ENCODE results near the gene ABCD1.
"Not testable (repeated sequence)": the region's sequence is repeated elsewhere in the genome, so short reads cannot be mapped to it uniquely, and the experiment has no call there.

The ABCD1 gene

GRCh38 chrX:153744210-153745066 is 19.8 kb downstream of the ABCD1 start:
- DNase-seq (ENCODE audit: insufficient read length) (no peak), FAIRE-seq (no peak)
- TF ChIP-seq POLR2A (IDR thresholded peaks at IDR 0.05; ENCODE audit: low read depth, low read length) (no peak), POLR2AphosphoS5 (IDR thresholded peaks at IDR 0.05; ENCODE audit: low read depth, low read length) (no peak), TAF1 (IDR thresholded peaks at IDR 0.05; ENCODE audit: borderline replicate concordance, low read depth, low read length) (no peak)

- DNase-seq (ENCODE audit: insufficient read length); FAIRE-seq: not testable (repeated sequence)
Measured at GRCh38 chrX:153745067-153745433, 20.4 kb downstream of the ABCD1 start.

GRCh38 chrX:153746359-153746758 is 21.7 kb downstream of the ABCD1 start:
- TF ChIP-seq POLR2A (IDR thresholded peaks at IDR 0.05; ENCODE audit: low read depth, low read length) (no peak), TAF1 (IDR thresholded peaks at IDR 0.05; ENCODE audit: borderline replicate concordance, low read depth, low read length) (no peak), POLR2AphosphoS5 (IDR thresholded peaks at IDR 0.05; ENCODE audit: low read depth, low read length) (no peak)
- no peak for DNase-seq (ENCODE audit: insufficient read length)

GRCh38 chrX:153746991-153747390 is 22.3 kb downstream of the ABCD1 start:
- not testable (repeated sequence) for FAIRE-seq; DNase-seq (ENCODE audit: insufficient read length)

More at GRCh38 chrX:153746359-153746758, 21.7 kb downstream of the ABCD1 start:
- no peak for FAIRE-seq

- DNase-seq (ENCODE audit: insufficient read length); FAIRE-seq: not testable (repeated sequence)
Measured at GRCh38 chrX:153749017-153749416, 24.4 kb downstream of the ABCD1 start.

- FAIRE-seq (no peak), DNase-seq (ENCODE audit: insufficient read length) (no peak)
- TF ChIP-seq POLR2AphosphoS5 (IDR thresholded peaks at IDR 0.05; ENCODE audit: low read depth, low read length), result no peak
- TF ChIP-seq POLR2A (IDR thresholded peaks at IDR 0.05; ENCODE audit: low read depth, low read length), result no peak
Measured at GRCh38 chrX:153750127-153750774, 25.6 kb downstream of the ABCD1 start.

GRCh38 chrX:153755136-153755535 is 30.5 kb downstream of the ABCD1 start:
- DNase-seq (ENCODE audit: insufficient read length), result no peak
- FAIRE-seq, result no peak
- TF ChIP-seq POLR2AphosphoS5 (IDR thresholded peaks at IDR 0.05; ENCODE audit: low read depth, low read length) (no peak), POLR2A (IDR thresholded peaks at IDR 0.05; ENCODE audit: low read depth, low read length) (no peak), TAF1 (IDR thresholded peaks at IDR 0.05; ENCODE audit: borderline replicate concordance, low read depth, low read length) (no peak)

- no peak for DNase-seq (ENCODE audit: insufficient read length)
- TF ChIP-seq TAF1 (IDR thresholded peaks at IDR 0.05; ENCODE audit: borderline replicate concordance, low read depth, low read length), result no peak
- TF ChIP-seq POLR2A (IDR thresholded peaks at IDR 0.05; ENCODE audit: low read depth, low read length), result no peak
- no peak for TF ChIP-seq POLR2AphosphoS5 (IDR thresholded peaks at IDR 0.05; ENCODE audit: low read depth, low read length)
- no peak for FAIRE-seq
Measured at GRCh38 chrX:153761863-153762262, 37.2 kb downstream of the ABCD1 start.

GRCh38 chrX:153762626-153763173 is 38.0 kb downstream of the ABCD1 start:
- FAIRE-seq (no peak), DNase-seq (ENCODE audit: insufficient read length) (no peak)
- TF ChIP-seq POLR2A (IDR thresholded peaks at IDR 0.05; ENCODE audit: low read depth, low read length), result no peak
- no peak for TF ChIP-seq TAF1 (IDR thresholded peaks at IDR 0.05; ENCODE audit: borderline replicate concordance, low read depth, low read length)
- no peak for TF ChIP-seq POLR2AphosphoS5 (IDR thresholded peaks at IDR 0.05; ENCODE audit: low read depth, low read length)

- FAIRE-seq (no peak), DNase-seq (ENCODE audit: insufficient read length) (peak; percentile 22)
- TF ChIP-seq POLR2A (IDR thresholded peaks at IDR 0.05; ENCODE audit: low read depth, low read length) (no peak), POLR2AphosphoS5 (IDR thresholded peaks at IDR 0.05; ENCODE audit: low read depth, low read length) (no peak), TAF1 (IDR thresholded peaks at IDR 0.05; ENCODE audit: borderline replicate concordance, low read depth, low read length) (no peak)
Measured at GRCh38 chrX:153763298-153763932, 38.8 kb downstream of the ABCD1 start.

- FAIRE-seq, result peak; percentile 84
- TF ChIP-seq POLR2A (IDR thresholded peaks at IDR 0.05; ENCODE audit: low read depth, low read length) (no peak), POLR2AphosphoS5 (IDR thresholded peaks at IDR 0.05; ENCODE audit: low read depth, low read length) (no peak), TAF1 (IDR thresholded peaks at IDR 0.05; ENCODE audit: borderline replicate concordance, low read depth, low read length) (no peak)
- DNase-seq (ENCODE audit: insufficient read length), result peak; percentile 85
Measured at GRCh38 chrX:153763989-153764755, 39.5 kb downstream of the ABCD1 start, which contains the start of gene PLXNB3. Gene PLXNB3 (plus strand): TSS chrX:153764249. CDS start chrX:153765536, 1,287 bp downstream.
